Suprapubic skin (tissue), 4 donors: Measurements from ENCODE around the gene EBF4. TPM values are rescaled to one million over a fixed set of nuclear protein-coding genes. Genes with fewer than 3 reads are reported as not detected.

ENCODE experiments used
- DNase-seq, 2 donors: peaks; one replicate each; pipeline ENCODE4 v3.0.0-alpha.2; 2019; ENCODE audit warnings: low spot score in 2 of 2
- H3K27ac ChIP-seq: fragments of 200-600 bp; sonication (generic); one replicate; pipeline ENCODE4 v1.5.1; 2019
- H3K27me3 ChIP-seq: fragments of 200-600 bp; sonication (generic); one replicate; pipeline ENCODE4 v1.5.1; 2019
- H3K36me3 ChIP-seq: fragments of 200-600 bp; sonication (generic); one replicate; pipeline ENCODE4 v1.5.1; 2019
- H3K4me1 ChIP-seq: fragments of 200-600 bp; sonication (generic); one replicate; pipeline ENCODE4 v1.5.1; 2019
- H3K4me3 ChIP-seq: fragments of 200-600 bp; sonication (generic); one replicate; pipeline ENCODE4 v1.5.1; 2019; ENCODE audit warnings: mild to moderate bottlenecking
- H3K9me3 ChIP-seq: fragments of 200-600 bp; sonication (generic); one replicate; pipeline ENCODE4 v1.5.1; 2019
- CTCF ChIP-seq, 2 donors: fragments of 200-600 bp in 1 of 2; fragments of 450-650 bp in 1 of 2; sonication (generic) in 1 of 2; IDR thresholded peaks; one replicate each; pipeline ENCODE4 v1.5.1; 2016 to 2019; ENCODE audit warnings: antibody characterized with exemption in 2 of 2, mild to moderate bottlenecking in 1 of 2, moderate library complexity in 1 of 2
- EP300 ChIP-seq: sonication (generic); formaldehyde crosslinking; IDR thresholded peaks from one replicate; pipeline ENCODE4 v1.6.1; 2017; ENCODE audit warnings: antibody characterized with exemption
- POLR2A ChIP-seq, 2 donors: fragments of 450-650 bp; IDR thresholded peaks; one replicate each; pipeline ENCODE4 v1.6.1; 2017; ENCODE audit warnings: antibody characterized with exemption in 2 of 2, mild to moderate bottlenecking in 2 of 2, moderate library complexity in 2 of 2
- POLR2AphosphoS5 ChIP-seq, 3 donors: sonication (generic); formaldehyde crosslinking; IDR thresholded peaks; one replicate each; pipeline ENCODE4 v1.6.1; 2017; ENCODE audit warnings: antibody characterized with exemption in 3 of 3
- WGBS: methylation state at CpG from one replicate; pipeline ENCODE4 v1.1.5; 2018; 5-methylcytosine and 5-hydroxymethylcytosine counted together
- total RNA-seq, 4 donors: library from RNA; depleted of rRNA; stranded (reverse); fragments of >200 nt; gene quantifications; one replicate each; pipeline ENCODE4 v1.1.0, GENCODE V29; 2016

Gene EBF4
- total RNA-seq, 4 donors from 2014 or later, result 5.9 to 12.6 (median 6.3) TPM

- H3K4me3 ChIP-seq, result no peak overlapping the region
- no peaks in the 10 kb centered on the region for H3K27me3 ChIP-seq
- H3K27ac ChIP-seq, result no peak overlapping the region
- no peak for TF ChIP-seq EP300
- TF ChIP-seq CTCF (IDR thresholded peaks at IDR 0.05), result no peak
- TF ChIP-seq POLR2AphosphoS5 (IDR thresholded peaks at IDR 0.05), result no peak
- no peak for TF ChIP-seq POLR2A (IDR thresholded peaks at IDR 0.05)
- no peaks in the 10 kb centered on the region for H3K9me3 ChIP-seq
- H3K36me3 ChIP-seq, result no peaks in the 10 kb centered on the region
- no peak for DNase-seq
- 24% methylated on average over 3 of the region's 3 CpGs for WGBS
- H3K4me1 ChIP-seq, result no peaks in the 10 kb centered on the region
These were observed 20.7 kb downstream of the EBF4 start for GRCh38 chr20:2713285-2713684.

DNA sequence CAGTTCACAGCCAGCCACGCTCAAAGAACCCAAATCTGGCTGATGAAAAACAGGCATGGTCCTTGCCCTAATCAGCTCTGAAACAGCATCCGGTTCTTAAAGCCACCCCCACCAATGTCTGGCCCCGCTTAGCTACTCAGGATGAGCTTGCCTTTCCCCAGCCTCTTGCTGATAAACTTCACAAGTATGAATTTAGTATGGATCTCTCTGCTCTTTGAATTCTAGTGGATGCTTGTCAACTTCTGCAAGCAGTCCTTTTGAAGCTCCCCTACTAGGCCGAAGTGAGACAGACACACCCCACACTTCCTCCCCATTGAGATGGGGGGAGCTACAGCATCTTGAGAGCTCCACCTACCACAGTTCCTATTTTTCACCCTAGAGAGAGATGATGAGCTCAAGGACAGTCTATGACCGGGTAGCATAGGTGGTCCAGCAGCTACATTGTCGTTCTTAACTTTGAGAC lies 36.7 kb downstream of the EBF4 start:
- no peaks in the 10 kb centered on the region for H3K27me3 ChIP-seq
- H3K27ac ChIP-seq, result no peak overlapping the region
- DNase-seq, result no peak
- 61% methylated on average over 6 of the region's 6 CpGs for WGBS
- H3K36me3 ChIP-seq, result no peaks in the 10 kb centered on the region
- no peaks in the 10 kb centered on the region for H3K4me1 ChIP-seq
- no peak overlapping the region for H3K4me3 ChIP-seq
- TF ChIP-seq POLR2A (IDR thresholded peaks at IDR 0.05), result no peak
- no peak for TF ChIP-seq POLR2AphosphoS5 (IDR thresholded peaks at IDR 0.05)
- no peak for TF ChIP-seq CTCF (IDR thresholded peaks at IDR 0.05)
- TF ChIP-seq EP300, result no peak
- H3K9me3 ChIP-seq, result peaks cover 5% of the 10 kb centered on the region

DNA sequence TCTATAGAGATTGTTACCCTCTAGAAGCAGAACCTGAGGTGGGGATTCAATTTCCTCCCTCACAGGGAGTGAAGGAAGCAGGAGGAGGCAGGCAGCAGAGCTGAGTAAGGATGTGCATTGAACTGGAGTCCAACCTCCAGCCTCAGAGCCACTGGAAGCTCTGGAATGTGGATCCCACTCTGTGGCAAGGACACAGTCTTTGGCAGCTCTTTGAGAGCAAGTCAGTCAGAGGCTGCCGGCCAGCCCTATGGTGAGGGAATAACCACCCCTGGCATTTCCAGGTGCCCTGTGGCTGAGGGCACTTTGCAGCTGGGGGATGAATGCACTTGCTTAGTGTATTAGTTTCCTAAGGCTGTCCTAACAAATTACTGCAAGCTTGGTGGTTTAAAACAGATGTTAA lies 37.2 kb downstream of the EBF4 start:
- no peaks in the 10 kb centered on the region for H3K4me1 ChIP-seq
- H3K9me3 ChIP-seq, result peaks cover 5% of the 10 kb centered on the region
- 75% methylated on average over 1 of the region's 1 CpG for WGBS
- no peaks in the 10 kb centered on the region for H3K27me3 ChIP-seq
- TF ChIP-seq POLR2AphosphoS5 (IDR thresholded peaks at IDR 0.05), result no peak
- no peak for TF ChIP-seq POLR2A (IDR thresholded peaks at IDR 0.05)
- TF ChIP-seq CTCF (IDR thresholded peaks at IDR 0.05), result no peak
- no peak for TF ChIP-seq EP300
- no peak overlapping the region for H3K27ac ChIP-seq
- no peak for DNase-seq
- no peaks in the 10 kb centered on the region for H3K36me3 ChIP-seq
- no peak overlapping the region for H3K4me3 ChIP-seq

GRCh38 chr20:2734899-2735298 lies 42.3 kb downstream of the EBF4 start:
- no peaks in the 10 kb centered on the region for H3K27me3 ChIP-seq
- H3K36me3 ChIP-seq, result no peaks in the 10 kb centered on the region
- H3K4me1 ChIP-seq, result no peaks in the 10 kb centered on the region
- no peak for DNase-seq
- H3K27ac ChIP-seq, result no peak overlapping the region
- WGBS, result 85% methylated on average over 2 of the region's 2 CpGs
- peaks cover 5% of the 10 kb centered on the region for H3K9me3 ChIP-seq
- no peak overlapping the region for H3K4me3 ChIP-seq
- TF ChIP-seq CTCF (IDR thresholded peaks at IDR 0.05) (no peak), EP300 (no peak), POLR2AphosphoS5 (IDR thresholded peaks at IDR 0.05) (no peak), POLR2A (IDR thresholded peaks at IDR 0.05) (no peak)

DNA sequence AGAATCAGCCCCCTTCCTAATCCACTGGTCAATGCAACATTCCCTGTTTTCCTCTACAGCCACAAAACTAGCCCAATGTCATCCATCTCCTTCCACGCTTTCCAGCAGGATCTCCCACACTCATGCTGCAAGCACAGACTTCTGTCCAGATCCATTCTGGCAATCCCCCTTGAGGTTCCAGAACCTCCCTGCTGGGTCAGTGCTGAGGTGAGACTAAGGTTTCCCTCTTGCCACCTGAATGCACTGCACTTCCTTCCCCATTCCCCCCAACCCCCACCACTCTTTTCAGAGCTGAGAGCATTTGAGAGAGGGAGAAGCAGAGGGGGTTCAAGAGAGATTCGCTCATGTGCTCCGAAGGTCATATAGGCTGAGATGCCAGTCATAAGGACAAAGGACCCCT lies 43.9 kb downstream of the EBF4 start:
- Histone ChIP-seq H3K36me3 (no peaks in the 10 kb centered on the region), H3K4me1 (no peaks in the 10 kb centered on the region), H3K27ac (no peak overlapping the region), H3K4me3 (no peak overlapping the region), H3K27me3 (no peaks in the 10 kb centered on the region), H3K9me3 (peaks cover 5% of the 10 kb centered on the region)
- WGBS, result 98% methylated on average over 3 of the region's 3 CpGs
- no peak for DNase-seq
- no peak for TF ChIP-seq CTCF (IDR thresholded peaks at IDR 0.05)
- TF ChIP-seq POLR2A (IDR thresholded peaks at IDR 0.05), result no peak
- TF ChIP-seq EP300, result no peak
- TF ChIP-seq POLR2AphosphoS5 (IDR thresholded peaks at IDR 0.05), result no peak
